ENCODE measurements around the gene RPL36A. TPM values are rescaled to one million over a fixed set of nuclear protein-coding genes. Genes with fewer than 3 reads are reported as not detected.
A peak's percentile ranks its signal among the peaks of the same experiment; 100 is the strongest.

Gene RPL36A
- polyA plus RNA-seq, 2 of the 4 experiments (the other 2 are of a cell fraction): 2,529 to 3,171 TPM

- Histone ChIP-seq H3K9me3 (no peaks in the 10 kb centered on the region), H3K4me1 (peaks cover 16% of the 10 kb centered on the region), H3K4me2 (no peak overlapping the region), H3K4me3 (no peak overlapping the region), H3K27ac (no peak overlapping the region)
- WGBS (ENCODE audit: missing lambda C conversion rate): 93% methylated on average over 3 of the region's 3 CpGs
- POLR2A ChIA-PET: no interaction called here
- DNase-seq (ENCODE audit: low read depth in 1 of 2, low spot score in 1 of 2) (no peak), ATAC-seq (no peak), FAIRE-seq (no peak)
- no peak for TF ChIP-seq REST (IDR thresholded peaks at IDR 0.05)
- no peak for TF ChIP-seq RCOR1 (IDR thresholded peaks at IDR 0.05; ENCODE audit: low read depth, low read length)
- no peak for TF ChIP-seq E2F6 (IDR thresholded peaks at IDR 0.05; ENCODE audit: borderline replicate concordance, low read depth)
- no peak for TF ChIP-seq HEYL (CRISPR knock-in tag; IDR thresholded peaks at IDR 0.05)
- TF ChIP-seq RAD21 (conservative IDR thresholded peaks at IDR 0.05 in 1 of 2, IDR thresholded peaks at IDR 0.05 in 1 of 2): no peak
- no peak for TF ChIP-seq PHF8 (IDR thresholded peaks at IDR 0.05; ENCODE audit: borderline replicate concordance, low read depth)
- no peak for TF ChIP-seq PBX3 (IDR thresholded peaks at IDR 0.05)
- TF ChIP-seq ZSCAN20 (CRISPR knock-in tag; IDR thresholded peaks at IDR 0.05): no peak
- no peak for TF ChIP-seq JUNB (IDR thresholded peaks at IDR 0.05)
- TF ChIP-seq CHD4 (IDR thresholded peaks at IDR 0.05; ENCODE audit: borderline replicate concordance): no peak
- TF ChIP-seq USF2 (IDR thresholded peaks at IDR 0.05): no peak
- no peak for TF ChIP-seq HMGXB4 (CRISPR knock-in tag; IDR thresholded peaks at IDR 0.05; ENCODE audit: borderline replicate concordance)
- CTCF ChIA-PET: no interaction called here
These were observed 2.2 kb upstream of the RPL36A start for GRCh38 chrX:101388604-101389003.

GRCh38 chrX:101391831-101392230 is 1.0 kb downstream of the RPL36A start:
- CTCF ChIA-PET: interaction anchor here (1.7 kb wide), 1 partner anchor 10 kb away, joined by 25 read pairs; no protein-coding TSS in a partner anchor
- 6% methylated on average over 6 of the region's 6 CpGs for WGBS (ENCODE audit: missing lambda C conversion rate)
- TF ChIP-seq E2F6 (IDR thresholded peaks at IDR 0.05; ENCODE audit: borderline replicate concordance, low read depth): no peak
- TF ChIP-seq FOXS1 (CRISPR knock-in tag; IDR thresholded peaks at IDR 0.05): no peak
- no peak for TF ChIP-seq CBX8 (IDR thresholded peaks at IDR 0.05)
- TF ChIP-seq HES2 (IDR thresholded peaks at IDR 0.05): no peak
- no peak for TF ChIP-seq ESRRA (IDR thresholded peaks at IDR 0.05; ENCODE audit: borderline replicate concordance, low read length)
- TF ChIP-seq HMGXB4 (CRISPR knock-in tag; IDR thresholded peaks at IDR 0.05; ENCODE audit: borderline replicate concordance): no peak
- no peak for DNase-seq (ENCODE audit: low read depth in 1 of 2, low spot score in 1 of 2)
- Histone ChIP-seq H3K4me3 (peak overlapping the region; percentile 85), H3K9me3 (no peaks in the 10 kb centered on the region), H3K4me1 (peaks cover 22% of the 10 kb centered on the region), H3K27ac (peak overlapping the region; percentile 87 to 95), H3K4me2 (peak overlapping the region; percentile 99)
- POLR2A ChIA-PET: interaction anchor here (1.5 to 2.3 kb wide), 2 partner anchors 9 to 44 kb away, joined by 19 to 46 read pairs; partner anchors contain the start of gene TIMM8A
- FAIRE-seq: peak; percentile 68
- no peak for ATAC-seq
